Fibroblast of upper back skin (primary cell): ENCODE results near the gene CMKLR1.

Source experiments
- DNase-seq: peaks from one replicate; pipeline ENCODE4 v3.0.0-alpha.2; 2013

The CMKLR1 gene

DNA sequence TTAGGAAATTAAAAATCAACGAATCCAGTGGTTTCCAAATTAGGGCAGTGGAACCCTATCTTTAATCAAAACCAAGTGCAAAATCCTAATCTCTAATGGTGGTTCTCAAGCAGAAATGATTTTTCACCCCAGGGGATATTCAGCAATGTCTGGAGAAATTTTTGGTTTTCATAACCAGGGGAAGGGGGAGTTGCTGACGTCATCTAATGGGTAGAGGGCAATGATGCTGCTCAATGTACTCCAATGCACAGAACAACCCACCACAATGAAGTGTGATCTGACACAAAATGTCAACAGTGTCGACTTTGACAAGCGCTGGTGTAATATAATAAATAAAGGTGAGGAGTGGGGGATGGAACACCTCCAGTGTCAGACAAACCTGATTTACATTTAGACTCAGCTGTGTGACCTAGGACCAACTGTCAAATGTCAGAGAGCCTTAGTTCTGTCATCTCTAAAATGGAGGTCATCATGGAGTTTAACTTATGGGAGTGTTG is 81.5 kb downstream of the CMKLR1 start:
- DNase-seq, result no peak

GRCh38 chr12:108257004-108257403 is 82.1 kb downstream of the CMKLR1 start:
- no peak for DNase-seq

DNA sequence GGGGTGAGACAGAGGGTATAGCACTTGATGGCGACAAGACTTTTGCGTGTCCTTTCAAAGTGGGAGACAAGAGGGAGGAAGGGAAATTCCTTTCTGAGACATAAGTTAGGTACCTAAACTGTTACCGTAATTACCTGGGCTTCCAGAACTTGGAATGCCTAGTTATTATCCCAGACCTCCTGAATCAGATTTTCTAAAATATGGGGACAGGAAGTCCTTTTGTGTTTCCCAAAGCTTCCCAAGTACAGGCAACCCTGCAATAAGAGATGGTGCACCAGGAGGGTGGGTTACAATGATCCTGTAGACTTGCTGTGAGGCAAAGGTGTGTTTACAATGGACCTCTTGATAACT is 83.9 kb downstream of the CMKLR1 start:
- no peak for DNase-seq

- no peak for DNase-seq
Measured at GRCh38 chr12:108254517-108255251, 84.4 kb downstream of the CMKLR1 start.

DNA sequence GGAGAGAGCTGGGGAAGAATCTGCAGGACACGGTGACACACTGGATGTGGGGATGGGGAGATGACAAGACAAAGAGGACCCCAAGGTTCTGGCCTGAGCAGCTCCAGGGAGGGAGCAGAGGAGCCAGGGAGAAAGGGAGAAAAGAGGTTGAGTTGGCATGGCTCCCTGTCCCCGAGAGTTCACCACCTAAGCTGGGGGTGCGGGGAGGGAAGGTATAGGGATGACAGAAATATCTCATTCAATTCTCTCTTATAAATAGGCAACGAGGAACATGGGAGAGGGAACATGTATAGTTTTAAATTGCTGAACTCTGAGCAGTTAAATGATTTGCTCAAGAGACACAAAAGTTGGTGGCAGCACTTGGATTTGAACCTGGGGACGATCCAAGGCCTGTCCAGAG is 85.1 kb downstream of the CMKLR1 start:
- no peak for DNase-seq

DNA sequence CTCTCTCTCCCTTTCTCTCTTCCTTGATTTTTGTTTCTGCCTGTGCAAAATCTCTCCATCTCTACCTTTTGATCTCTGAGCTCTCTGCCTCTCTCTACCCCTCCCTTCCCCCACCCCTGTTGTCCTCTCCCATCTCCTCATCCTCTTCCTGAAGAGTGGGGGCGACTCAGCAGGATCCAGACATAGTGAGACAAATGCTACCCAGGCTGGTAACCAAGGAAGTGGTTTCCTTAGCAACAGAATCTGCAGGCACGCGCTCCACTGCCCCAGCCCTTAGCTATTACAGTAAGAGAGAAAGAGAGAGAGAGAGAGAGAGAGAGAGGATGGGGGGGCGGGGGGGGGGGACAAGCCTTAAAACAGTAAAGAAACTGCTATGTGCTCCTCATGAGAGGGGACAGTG is 85.6 kb downstream of the CMKLR1 start:
- no peak for DNase-seq

GRCh38 chr12:108252523-108252922 is 86.6 kb downstream of the CMKLR1 start:
- DNase-seq, result no peak

DNA sequence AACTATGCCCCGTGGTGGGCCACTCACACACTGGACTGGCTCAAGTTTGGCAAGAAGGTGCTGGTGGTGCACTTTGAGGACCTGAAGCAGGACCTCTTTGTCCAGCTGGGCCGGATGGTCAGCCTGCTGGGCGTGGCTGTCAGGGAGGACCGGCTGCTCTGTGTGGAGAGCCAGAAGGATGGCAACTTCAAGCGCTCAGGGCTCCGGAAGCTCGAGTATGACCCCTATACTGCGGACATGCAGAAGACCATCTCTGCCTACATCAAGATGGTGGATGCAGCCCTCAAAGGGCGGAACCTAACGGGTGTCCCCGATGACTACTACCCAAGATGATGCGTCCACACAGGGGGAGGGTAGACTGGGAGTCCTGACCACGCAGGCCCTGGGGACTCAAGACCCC is 91.1 kb downstream of the CMKLR1 start:
- DNase-seq, result no peak

DNA sequence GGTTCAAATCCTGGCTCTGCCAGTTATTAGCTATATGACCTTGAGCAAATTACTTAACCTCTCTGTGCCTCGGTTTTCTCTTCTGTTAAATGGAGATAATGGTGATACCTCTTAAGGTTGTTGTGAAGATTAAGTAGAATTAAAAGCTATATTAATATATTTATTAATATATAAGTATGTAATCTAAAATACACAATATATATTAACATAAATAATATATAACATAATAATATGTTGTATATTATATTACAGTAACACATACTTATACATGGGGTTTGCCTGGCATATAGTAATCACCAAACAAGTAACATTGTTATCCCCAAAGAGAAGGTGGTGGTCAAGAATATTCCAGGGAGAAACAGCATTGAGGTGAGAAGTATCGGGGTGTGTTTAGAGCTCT is 92.0 kb downstream of the CMKLR1 start:
- no peak for DNase-seq

- no peak for DNase-seq
Measured at GRCh38 chr12:108241986-108242703, 97.0 kb downstream of the CMKLR1 start.

DNA sequence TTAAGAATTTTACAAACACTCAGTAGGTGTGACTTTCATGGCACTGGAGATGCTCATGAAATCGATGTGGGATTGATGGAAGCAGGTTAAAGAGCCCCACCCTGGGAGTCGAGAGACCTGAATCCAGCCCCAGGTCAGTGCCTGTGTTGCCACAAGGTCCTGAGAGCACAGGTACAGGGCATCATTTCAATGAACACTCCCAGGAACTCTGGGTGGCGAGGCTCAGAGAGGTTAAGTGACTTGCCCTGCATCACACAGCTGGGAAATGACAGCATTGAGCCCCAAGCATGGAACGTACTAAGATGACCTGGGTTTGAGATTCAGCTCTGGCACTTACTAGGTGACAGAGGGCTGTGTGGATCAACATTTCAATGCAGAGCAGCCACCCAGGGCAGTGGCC is 98.2 kb downstream of the CMKLR1 start:
- no peak for DNase-seq

GRCh38 chr12:108240027-108240785 is 98.9 kb downstream of the CMKLR1 start:
- no peak for DNase-seq

DNA sequence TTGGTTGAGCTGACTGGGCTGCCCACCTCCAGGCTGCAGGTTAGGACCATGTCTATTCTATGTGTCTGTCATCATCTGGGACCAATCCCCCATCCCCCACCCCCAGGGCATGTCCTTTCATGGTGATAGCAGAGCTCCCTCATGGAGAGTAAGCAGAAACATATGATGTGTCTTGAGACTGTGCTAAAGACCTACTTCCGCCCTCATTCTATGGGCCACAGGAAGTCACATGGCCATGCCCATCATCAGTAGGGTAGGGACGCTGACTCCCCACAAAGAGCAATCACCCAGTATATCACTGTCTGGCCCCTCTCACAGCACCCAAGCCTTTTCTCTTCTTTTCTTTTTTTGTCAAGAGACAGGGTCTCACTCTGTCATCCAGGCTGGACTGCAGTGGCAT is 99.7 kb downstream of the CMKLR1 start:
- DNase-seq, result no peak

DNA sequence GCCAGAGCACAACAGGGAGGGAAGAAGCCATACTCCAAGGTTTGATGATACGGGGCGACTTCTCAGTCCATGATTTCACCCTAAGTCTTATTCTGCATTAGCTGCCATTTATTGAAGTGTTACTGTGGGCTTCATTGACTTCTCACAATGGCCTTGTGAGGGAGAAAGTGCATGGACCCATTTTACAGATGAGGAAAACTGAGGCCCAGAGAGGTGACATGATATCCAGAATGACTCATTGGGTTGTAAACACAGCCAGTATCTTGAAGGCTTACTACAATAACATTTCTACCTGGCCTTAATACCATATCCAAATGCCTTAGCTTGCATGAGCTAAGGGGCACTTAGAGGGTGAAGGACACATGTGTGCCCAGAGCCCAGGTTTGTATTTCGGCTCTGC is 100.6 kb downstream of the CMKLR1 start:
- DNase-seq, result no peak
